HEK293 (cell line): ENCODE measurements around the gene LYZL1.

ENCODE experiments used
- CTCF ChIA-PET: fragments of 350-600 bp; formaldehyde crosslinking; extraction: SDS; loops from one replicate; lab custom pipeline; 2021; ENCODE audit warnings: antibody characterized with exemption; lab: Yijun Ruan, JAX
- POLR2A ChIA-PET: fragments of 300-600 bp; formaldehyde crosslinking; extraction: SDS; loops from one replicate; lab custom pipeline; 2020; ENCODE audit warnings: antibody characterized with exemption, inconsistent platforms; lab: Yijun Ruan, JAX
- H3K27ac ChIP-seq: fragments of 200-500 bp; sonication (Bioruptor generic); 2 replicates; pipeline ENCODE4 v1.5.1; 2014; ENCODE audit warnings: low read depth, low read length, control low read depth, inconsistent platforms; ENCODE audit errors: extremely low read depth
- H3K36me3 ChIP-seq, 2 experiments: fragments of 200-500 bp in 1 of 2; sonication (Bioruptor generic) in 1 of 2; 1 replicate in 1 of 2; 2 replicates in 1 of 2; pipeline ENCODE4 v1.5.1; 2014 to 2017; ENCODE audit warnings: inconsistent platforms in 2 of 2, low read length in 2 of 2; ENCODE audit not compliant: control insufficient read depth in 2 of 2, insufficient read depth in 1 of 2
- H3K4me1 ChIP-seq: fragments of 200-500 bp; sonication (Bioruptor generic); 2 replicates; pipeline ENCODE4 v1.5.1; 2014; ENCODE audit warnings: mild to moderate bottlenecking, low read length, inconsistent platforms; ENCODE audit not compliant: control insufficient read depth, insufficient read depth
- H3K4me3 ChIP-seq: 2 replicates; pipeline ENCODE4 v1.5.1; 2011; ENCODE audit warnings: low read depth, mild to moderate bottlenecking, control low read depth, low read length, moderate library complexity
- H3K9me3 ChIP-seq: fragments of 200-500 bp; sonication (Bioruptor generic); 2 replicates; pipeline ENCODE4 v1.5.1; 2014; ENCODE audit warnings: low read depth, low read length, inconsistent platforms; ENCODE audit not compliant: control insufficient read depth, insufficient read depth
- BCL11A ChIP-seq: fragments of 450-650 bp; formaldehyde crosslinking; IDR thresholded peaks from 2 replicates; pipeline ENCODE4 v1.5.1; 2016; ENCODE audit warnings: low read depth, missing biosample characterization, missing genetic modification characterization
- SCRT2 ChIP-seq: fragments of 450-650 bp; formaldehyde crosslinking; IDR thresholded peaks from 2 replicates; pipeline ENCODE4 v1.5.1; 2016; ENCODE audit warnings: missing biosample characterization, missing genetic modification characterization
- SETDB1 ChIP-seq: IDR thresholded peaks from one replicate; pipeline ENCODE4 v1.6.1; 2017; ENCODE audit warnings: mild to moderate bottlenecking, low read length, moderate library complexity, mixed read lengths; ENCODE audit not compliant: insufficient read length
- TRIM28 ChIP-seq: IDR thresholded peaks from 2 replicates; pipeline ENCODE4 v1.6.1; 2011; ENCODE audit warnings: low read length, control low read depth, borderline replicate concordance
- ZNF10 ChIP-seq: fragments of 450-650 bp; formaldehyde crosslinking; IDR thresholded peaks from 2 replicates; pipeline ENCODE4 v1.5.1; 2017; ENCODE audit warnings: missing biosample characterization, missing genetic modification characterization
- ZNF426 ChIP-seq: fragments of 450-650 bp; formaldehyde crosslinking; IDR thresholded peaks from 2 replicates; pipeline ENCODE4 v1.5.1; 2017; ENCODE audit warnings: missing biosample characterization, missing genetic modification characterization, mild to moderate bottlenecking, inconsistent platforms, moderate library complexity
- ZNF548 ChIP-seq: fragments of 450-650 bp; formaldehyde crosslinking; IDR thresholded peaks from 2 replicates; pipeline ENCODE4 v1.5.1; 2016; ENCODE audit warnings: missing biosample characterization, missing genetic modification characterization
- ZNF549 ChIP-seq: fragments of 450-650 bp; IDR thresholded peaks from 2 replicates; pipeline ENCODE4 v1.5.1; 2018; ENCODE audit warnings: missing biosample characterization, missing genetic modification characterization, mild to moderate bottlenecking, inconsistent platforms, moderate library complexity
- ZNF585B ChIP-seq: fragments of 450-650 bp; formaldehyde crosslinking; IDR thresholded peaks from 2 replicates; pipeline ENCODE4 v1.5.1; 2016; ENCODE audit warnings: missing biosample characterization, missing genetic modification characterization
- ZNF707 ChIP-seq: fragments of 450-650 bp; formaldehyde crosslinking; IDR thresholded peaks from 2 replicates; pipeline ENCODE4 v1.5.1; 2016; ENCODE audit warnings: missing biosample characterization, missing genetic modification characterization
- ZNF776 ChIP-seq: fragments of 450-650 bp; formaldehyde crosslinking; IDR thresholded peaks from 2 replicates; pipeline ENCODE4 v1.5.0; 2017; ENCODE audit warnings: missing biosample characterization, missing genetic modification characterization, borderline replicate concordance
- ZNF791 ChIP-seq: fragments of 450-650 bp; formaldehyde crosslinking; IDR thresholded peaks from 2 replicates; pipeline ENCODE4 v1.5.1; 2016; ENCODE audit warnings: missing biosample characterization, missing genetic modification characterization
- TF ChIP-seq, protein P1 (sequence below): fragments of 450-650 bp; formaldehyde crosslinking; IDR thresholded peaks from 2 replicates; pipeline ENCODE4 v1.5.1; 2016; ENCODE audit warnings: missing biosample characterization, missing genetic modification characterization, borderline replicate concordance
- TF ChIP-seq, protein P2 (sequence below): fragments of 450-650 bp; formaldehyde crosslinking; IDR thresholded peaks from 2 replicates; pipeline ENCODE4 v1.5.1; 2016; ENCODE audit warnings: missing biosample characterization, missing genetic modification characterization
- TF ChIP-seq, protein P3 (sequence below): fragments of 450-650 bp; formaldehyde crosslinking; IDR thresholded peaks from 2 replicates; pipeline ENCODE4 v1.5.1; 2017; ENCODE audit warnings: missing biosample characterization, missing genetic modification characterization

The LYZL1 gene

DNA sequence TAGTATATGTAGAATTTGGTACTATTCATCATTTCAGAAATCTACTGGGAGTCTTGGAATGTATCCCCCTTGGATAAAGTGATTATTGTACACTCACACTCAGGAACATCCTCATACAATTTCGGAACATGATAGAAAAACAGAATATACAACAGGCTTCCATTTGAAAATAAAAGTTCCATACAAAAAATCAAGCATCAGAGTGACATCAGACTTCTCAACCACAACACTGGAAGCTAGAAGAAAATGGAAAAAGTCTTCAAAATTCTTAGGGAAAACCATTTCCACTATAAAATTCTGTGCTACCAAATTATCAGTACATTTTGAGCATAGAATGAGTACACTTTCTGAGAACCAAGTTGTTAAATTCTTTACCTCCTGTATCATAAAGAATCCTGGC, 8.8 kb downstream of the LYZL1 start:
- TF ChIP-seq ZNF707 = no peak
- TF ChIP-seq TRIM28 = peak; percentile 83; the same call in 1 of the 2 replicates
- 0 out of 2 replicates have a peak, but pooled peaks have one; percentile 6 for TF ChIP-seq ZNF549 (tag by site-specific recombination)
- peak; percentile 89 for TF ChIP-seq SETDB1

DNA sequence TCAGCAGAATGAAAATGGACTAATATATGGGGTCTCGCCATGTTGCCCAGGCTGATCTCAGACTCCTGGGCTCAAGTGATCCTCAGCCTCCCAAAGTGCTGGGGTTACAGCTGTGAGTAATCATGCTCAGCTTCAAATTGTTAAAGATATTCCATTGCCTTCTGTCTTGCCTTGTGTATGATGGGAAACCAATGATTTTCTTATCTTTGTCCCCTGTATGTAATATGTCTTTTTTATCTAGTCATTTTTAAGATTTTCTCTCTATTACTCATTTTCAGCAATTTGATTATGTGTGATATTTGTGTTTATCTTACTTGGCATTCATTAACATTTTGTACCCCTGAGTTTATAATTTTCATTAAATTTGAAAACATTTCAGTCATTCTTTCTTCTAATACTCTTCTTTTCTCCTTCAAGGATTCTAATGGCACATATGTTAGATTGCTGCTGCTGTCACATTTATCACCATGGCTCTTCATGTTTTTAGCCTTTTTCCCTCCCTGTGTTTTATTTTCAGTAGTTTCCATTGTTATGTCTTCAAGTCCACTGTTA, 12.6 kb downstream of the LYZL1 start:
- Histone ChIP-seq H3K36me3 (no peaks in the 10 kb centered on the region), H3K9me3 (no peaks in the 10 kb centered on the region; the same call in 1 of the 2 replicates), H3K4me1 (no peaks in the 10 kb centered on the region; the same call in 1 of the 2 replicates), H3K27ac (no peak overlapping the region), H3K4me3 (no peak overlapping the region)
- peak; percentile 95 for TF ChIP-seq TRIM28
- no peak for TF ChIP-seq ZNF549 (tag by site-specific recombination)
- peak; percentile 99 for TF ChIP-seq ZNF791 (tag by site-specific recombination)
- TF ChIP-seq ZNF426 (tag by site-specific recombination) = no peak
- TF ChIP-seq SETDB1 = peak; percentile 95
- peak; percentile 55 for TF ChIP-seq ZNF585B
- CTCF ChIA-PET = interaction anchor here (0.7 to 1.2 kb wide), 3 partner anchors 11 to 638 kb away, joined by 3 read pairs; no protein-coding TSS in a partner anchor
- POLR2A ChIA-PET = no interaction called here

More for the DNA sequence above, 8.8 kb downstream of the LYZL1 start:
- H3K4me3 ChIP-seq = no peak overlapping the region
- POLR2A ChIA-PET = interaction anchor here (0.6 kb wide), 1 partner anchor 656 kb away, joined by 3 read pairs; no protein-coding TSS in a partner anchor
- CTCF ChIA-PET = interaction anchor here (0.6 to 1.0 kb wide), 2 partner anchors 14 to 104 kb away, joined by 3 read pairs; no protein-coding TSS in a partner anchor
- no peaks in the 10 kb centered on the region for H3K4me1 ChIP-seq
- no peaks in the 10 kb centered on the region for H3K36me3 ChIP-seq
- H3K9me3 ChIP-seq = no peaks in the 10 kb centered on the region; the same call in 1 of the 2 replicates
- no peak overlapping the region for H3K27ac ChIP-seq

DNA sequence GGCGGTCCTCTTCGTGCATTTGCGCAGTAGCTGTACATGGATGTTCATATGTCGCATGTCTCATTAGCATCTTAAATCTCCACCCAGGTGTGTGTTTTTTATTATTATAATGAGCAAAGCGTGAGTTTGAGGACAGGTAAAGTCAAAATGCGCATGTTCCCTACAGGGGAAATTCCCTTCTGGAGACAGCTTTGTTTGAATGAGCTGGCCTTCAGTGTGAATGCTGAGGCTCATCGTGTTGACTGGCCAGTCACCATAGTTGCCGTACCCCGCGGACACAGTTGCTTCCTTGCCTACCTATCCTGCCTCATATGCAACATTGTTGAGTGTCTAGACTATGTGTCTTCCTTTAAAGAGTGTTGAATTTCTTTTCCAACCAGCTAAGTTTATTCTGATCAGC, 13.6 kb downstream of the LYZL1 start:
- Histone ChIP-seq H3K36me3 (no peaks in the 10 kb centered on the region), H3K4me1 (no peaks in the 10 kb centered on the region; the same call in 1 of the 2 replicates), H3K9me3 (no peaks in the 10 kb centered on the region; the same call in 1 of the 2 replicates), H3K27ac (no peak overlapping the region), H3K4me3 (no peak overlapping the region)
- ChIA-PET CTCF (interaction anchor here (0.6 to 5.0 kb wide), 5 partner anchors 17 to 639 kb away, joined by 3 to 49 read pairs (median 5); no protein-coding TSS in a partner anchor), POLR2A (no interaction called here)
- TF ChIP-seq ZNF776 (tag by site-specific recombination) (no peak), ZNF426 (tag by site-specific recombination) (no peak), ZNF548 (tag by site-specific recombination) (no peak), SCRT2 (tag by site-specific recombination) (no peak), BCL11A (tag by site-specific recombination) (no peak), ZNF10 (tag by site-specific recombination) (no peak)
- TF ChIP-seq, protein P1, sequence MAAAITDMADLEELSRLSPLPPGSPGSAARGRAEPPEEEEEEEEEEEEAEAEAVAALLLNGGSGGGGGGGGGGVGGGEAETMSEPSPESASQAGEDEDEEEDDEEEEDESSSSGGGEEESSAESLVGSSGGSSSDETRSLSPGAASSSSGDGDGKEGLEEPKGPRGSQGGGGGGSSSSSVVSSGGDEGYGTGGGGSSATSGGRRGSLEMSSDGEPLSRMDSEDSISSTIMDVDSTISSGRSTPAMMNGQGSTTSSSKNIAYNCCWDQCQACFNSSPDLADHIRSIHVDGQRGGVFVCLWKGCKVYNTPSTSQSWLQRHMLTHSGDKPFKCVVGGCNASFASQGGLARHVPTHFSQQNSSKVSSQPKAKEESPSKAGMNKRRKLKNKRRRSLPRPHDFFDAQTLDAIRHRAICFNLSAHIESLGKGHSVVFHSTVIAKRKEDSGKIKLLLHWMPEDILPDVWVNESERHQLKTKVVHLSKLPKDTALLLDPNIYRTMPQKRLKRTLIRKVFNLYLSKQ (tag by site-specific recombination) = no peak
- TF ChIP-seq, protein P2, sequence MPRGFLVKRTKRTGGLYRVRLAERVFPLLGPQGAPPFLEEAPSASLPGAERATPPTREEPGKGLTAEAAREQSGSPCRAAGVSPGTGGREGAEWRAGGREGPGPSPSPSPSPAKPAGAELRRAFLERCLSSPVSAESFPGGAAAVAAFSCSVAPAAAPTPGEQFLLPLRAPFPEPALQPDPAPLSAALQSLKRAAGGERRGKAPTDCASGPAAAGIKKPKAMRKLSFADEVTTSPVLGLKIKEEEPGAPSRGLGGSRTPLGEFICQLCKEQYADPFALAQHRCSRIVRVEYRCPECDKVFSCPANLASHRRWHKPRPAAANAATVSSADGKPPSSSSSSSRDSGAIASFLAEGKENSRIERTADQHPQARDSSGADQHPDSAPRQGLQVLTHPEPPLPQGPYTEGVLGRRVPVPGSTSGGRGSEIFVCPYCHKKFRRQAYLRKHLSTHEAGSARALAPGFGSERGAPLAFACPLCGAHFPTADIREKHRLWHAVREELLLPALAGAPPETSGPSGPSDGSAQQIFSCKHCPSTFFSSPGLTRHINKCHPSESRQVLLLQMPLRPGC (tag by site-specific recombination) = no peak
- TF ChIP-seq, protein P3, sequence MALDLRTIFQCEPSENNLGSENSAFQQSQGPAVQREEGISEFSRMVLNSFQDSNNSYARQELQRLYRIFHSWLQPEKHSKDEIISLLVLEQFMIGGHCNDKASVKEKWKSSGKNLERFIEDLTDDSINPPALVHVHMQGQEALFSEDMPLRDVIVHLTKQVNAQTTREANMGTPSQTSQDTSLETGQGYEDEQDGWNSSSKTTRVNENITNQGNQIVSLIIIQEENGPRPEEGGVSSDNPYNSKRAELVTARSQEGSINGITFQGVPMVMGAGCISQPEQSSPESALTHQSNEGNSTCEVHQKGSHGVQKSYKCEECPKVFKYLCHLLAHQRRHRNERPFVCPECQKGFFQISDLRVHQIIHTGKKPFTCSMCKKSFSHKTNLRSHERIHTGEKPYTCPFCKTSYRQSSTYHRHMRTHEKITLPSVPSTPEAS = no peak
